Keratinocyte (primary cell): ENCODE results near the gene HEPACAM.

ENCODE experiments used
- EZH2 ChIP-seq: IDR thresholded peaks from one replicate; pipeline ENCODE4 v1.6.1; 2012; ENCODE audit warnings: inconsistent platforms, mild to moderate bottlenecking, low read length, moderate library complexity
- TF ChIP-seq, protein P1 (sequence below), 3 experiments: IDR thresholded peaks in 1 of 3; conservative IDR thresholded peaks in 1 of 3; optimal IDR thresholded peaks in 1 of 3; 2 replicates in 2 of 3; 3 replicates in 1 of 3; pipeline versions ENCODE3 to v1.5.1; 2011; ENCODE audit warnings: low read length in 3 of 3, mild to moderate bottlenecking in 3 of 3, moderate library complexity in 2 of 3, control low read depth in 1 of 3, inconsistent platforms in 1 of 3; ENCODE audit not compliant: insufficient read depth in 2 of 3; ENCODE audit errors: extremely low read depth in 1 of 3

- TF ChIP-seq, protein P1, sequence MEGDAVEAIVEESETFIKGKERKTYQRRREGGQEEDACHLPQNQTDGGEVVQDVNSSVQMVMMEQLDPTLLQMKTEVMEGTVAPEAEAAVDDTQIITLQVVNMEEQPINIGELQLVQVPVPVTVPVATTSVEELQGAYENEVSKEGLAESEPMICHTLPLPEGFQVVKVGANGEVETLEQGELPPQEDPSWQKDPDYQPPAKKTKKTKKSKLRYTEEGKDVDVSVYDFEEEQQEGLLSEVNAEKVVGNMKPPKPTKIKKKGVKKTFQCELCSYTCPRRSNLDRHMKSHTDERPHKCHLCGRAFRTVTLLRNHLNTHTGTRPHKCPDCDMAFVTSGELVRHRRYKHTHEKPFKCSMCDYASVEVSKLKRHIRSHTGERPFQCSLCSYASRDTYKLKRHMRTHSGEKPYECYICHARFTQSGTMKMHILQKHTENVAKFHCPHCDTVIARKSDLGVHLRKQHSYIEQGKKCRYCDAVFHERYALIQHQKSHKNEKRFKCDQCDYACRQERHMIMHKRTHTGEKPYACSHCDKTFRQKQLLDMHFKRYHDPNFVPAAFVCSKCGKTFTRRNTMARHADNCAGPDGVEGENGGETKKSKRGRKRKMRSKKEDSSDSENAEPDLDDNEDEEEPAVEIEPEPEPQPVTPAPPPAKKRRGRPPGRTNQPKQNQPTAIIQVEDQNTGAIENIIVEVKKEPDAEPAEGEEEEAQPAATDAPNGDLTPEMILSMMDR (optimal IDR thresholded peaks at IDR 0.05 in 1 of 3, IDR thresholded peaks at IDR 0.05 in 1 of 3, conservative IDR thresholded peaks at IDR 0.05 in 1 of 3; ENCODE audit: extremely low read depth in 1 of 3, insufficient read depth in 2 of 3, low read length in 3 of 3) = no peak
- TF ChIP-seq EZH2 = no peak
These were observed 48.6 kb upstream of the HEPACAM start for GRCh38 chr11:124984512-124984854.
